GM21723 (cell line): ENCODE measurements around the gene PTPRU.

Experiments used
- ATAC-seq: cut with Tn5 transposase; IDR thresholded peaks from one replicate; pipeline ENCODE4 v1.9.1; 2021; ENCODE audit warnings: mild to moderate bottlenecking, moderate library complexity; ENCODE audit not compliant: unreplicated experiment

Gene PTPRU

DNA sequence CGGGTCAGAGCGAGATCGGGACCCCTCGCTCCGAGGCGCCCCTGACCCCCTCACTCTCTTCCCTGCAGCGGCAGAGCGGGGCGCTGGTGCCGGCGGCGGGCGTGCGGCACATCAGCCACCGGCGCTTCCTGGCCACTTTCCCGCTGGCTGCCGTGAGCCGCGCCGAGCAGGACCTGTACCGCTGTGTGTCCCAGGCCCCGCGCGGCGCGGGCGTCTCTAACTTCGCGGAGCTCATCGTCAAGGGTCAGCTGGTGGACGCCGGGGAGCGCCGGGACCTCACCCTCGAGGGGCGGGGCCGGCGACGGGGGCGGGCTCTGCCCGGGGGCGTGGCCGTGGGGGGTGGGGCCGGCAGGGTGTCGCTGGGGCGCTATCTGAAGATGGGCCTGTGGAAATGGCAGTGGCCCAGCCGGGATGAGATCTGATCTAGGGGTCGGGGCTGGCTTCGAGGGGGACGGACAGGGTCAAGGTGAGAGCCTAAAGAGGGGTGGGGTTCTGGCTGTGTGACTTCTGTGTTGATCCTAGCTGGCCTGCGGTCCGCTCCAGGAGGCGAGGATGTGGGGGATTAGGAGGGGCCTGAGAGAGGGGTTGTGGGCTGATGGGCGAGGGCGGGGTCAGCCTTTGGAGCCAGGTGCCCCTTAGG, 23.6 kb downstream of the PTPRU start:
- ATAC-seq, result no peak

DNA sequence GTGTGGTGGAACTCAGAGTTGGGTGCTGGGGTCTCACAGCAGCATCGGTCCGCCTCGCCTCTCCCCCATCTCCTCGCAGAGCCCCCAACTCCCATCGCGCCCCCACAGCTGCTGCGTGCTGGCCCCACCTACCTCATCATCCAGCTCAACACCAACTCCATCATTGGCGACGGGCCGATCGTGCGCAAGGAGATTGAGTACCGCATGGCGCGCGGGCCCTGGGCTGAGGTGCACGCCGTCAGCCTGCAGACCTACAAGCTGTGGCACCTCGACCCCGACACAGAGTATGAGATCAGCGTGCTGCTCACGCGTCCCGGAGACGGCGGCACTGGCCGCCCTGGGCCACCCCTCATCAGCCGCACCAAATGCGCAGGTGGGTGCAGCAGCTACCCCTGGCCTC, 24.2 kb downstream of the PTPRU start:
- no peak for ATAC-seq

DNA sequence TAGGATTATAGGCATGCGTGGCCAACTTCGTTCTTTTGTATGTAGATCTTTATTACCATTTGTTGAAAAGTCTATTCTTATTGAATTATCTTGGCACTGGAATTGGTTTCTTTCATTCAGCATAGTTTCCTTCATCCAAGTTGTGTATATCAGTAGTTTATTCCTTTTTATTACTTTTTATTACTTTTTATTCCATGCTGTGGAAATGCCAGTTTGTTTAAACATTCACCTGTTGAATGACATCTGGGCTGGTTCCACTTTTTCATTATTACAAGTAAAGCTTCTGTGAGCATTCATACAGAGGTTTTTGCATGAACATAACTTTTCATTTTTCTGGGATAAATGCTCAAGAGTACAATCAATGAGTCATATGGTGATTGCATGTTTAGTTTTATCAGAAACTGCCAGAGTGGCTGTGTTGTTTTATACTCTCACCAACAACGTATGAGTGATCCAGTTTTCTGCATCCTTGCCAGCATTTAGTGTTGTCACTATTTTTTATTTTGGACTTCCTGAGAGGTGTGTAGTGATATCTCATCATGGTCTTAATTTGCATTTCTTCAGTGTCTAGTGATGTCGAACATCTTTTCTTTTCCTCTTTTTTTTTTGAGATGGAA, 28.6 kb downstream of the PTPRU start:
- ATAC-seq, result no peak

DNA sequence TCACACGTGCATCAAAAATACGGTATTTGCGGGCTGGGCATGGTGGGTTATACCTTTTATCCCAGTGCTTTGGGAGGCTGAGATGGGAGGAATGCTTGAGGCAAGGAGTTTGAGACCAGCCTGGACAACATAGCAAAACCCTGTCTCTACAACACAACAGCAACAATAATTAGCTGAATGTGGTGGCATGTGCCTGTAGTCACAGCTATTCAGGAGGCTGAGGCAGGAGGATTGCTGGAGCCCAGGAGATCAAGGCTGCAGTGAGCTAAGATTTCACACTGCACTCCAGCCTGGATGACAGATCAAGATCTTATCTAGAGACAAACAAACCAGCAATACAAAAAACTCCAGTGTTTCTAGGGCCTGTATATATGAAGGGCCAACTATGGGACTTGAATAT, 30.6 kb downstream of the PTPRU start:
- no peak for ATAC-seq

DNA sequence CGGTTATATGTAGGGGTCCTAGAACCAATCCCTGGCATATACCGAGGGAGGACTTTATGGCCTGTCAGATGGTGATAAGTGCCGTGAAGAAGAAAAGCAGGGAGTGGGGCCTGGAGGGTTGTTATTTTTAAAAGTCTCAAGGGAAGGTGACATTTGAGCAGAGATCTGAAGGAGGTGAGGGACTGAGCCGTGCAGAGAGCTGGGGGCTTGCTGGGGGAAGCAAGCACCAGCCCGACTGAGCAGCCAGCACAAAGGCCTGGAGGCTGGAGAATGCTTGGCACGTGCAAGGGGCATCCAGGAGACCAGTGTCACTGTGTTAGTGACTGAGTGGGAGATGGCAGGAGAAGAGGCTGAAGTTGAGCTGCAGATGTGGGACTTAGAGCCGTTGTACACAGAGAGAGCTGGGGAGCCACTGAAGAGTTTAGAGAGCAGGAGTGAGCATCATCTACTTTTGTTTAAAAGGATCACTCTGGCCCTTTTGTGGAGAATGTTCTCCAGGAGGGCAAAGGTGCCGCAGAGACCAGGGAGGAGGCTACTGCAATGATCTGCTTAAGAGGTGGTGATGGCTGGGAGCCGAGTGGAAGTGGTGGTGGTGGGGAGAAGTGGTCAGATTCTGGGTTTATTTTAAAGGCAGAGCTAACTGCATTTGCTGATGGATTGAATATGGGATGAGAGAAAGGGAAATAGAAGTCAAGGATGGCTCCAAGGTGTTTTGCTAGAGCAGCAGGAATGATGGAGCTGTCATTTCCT, 31.2 kb downstream of the PTPRU start:
- no peak for ATAC-seq

DNA sequence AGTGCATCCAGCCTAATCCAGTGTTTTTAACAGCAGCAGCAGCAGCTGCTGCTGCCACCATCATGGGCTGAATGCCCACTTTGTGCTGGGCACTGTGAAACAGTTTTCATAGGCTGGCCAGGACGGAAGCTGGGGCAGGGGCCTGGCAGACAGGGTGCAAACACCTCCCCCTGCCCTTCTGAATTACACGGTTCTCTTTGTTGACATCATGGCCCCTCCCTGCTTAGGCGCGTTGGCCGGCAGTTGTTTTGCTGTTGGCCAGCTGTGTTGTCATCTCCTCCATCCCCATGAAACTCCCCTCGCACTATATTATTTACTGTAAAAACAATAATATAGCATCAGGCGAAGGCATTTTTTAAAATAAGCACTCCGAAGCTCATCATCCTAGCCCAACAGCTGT, 33.1 kb downstream of the PTPRU start:
- ATAC-seq, result no peak

DNA sequence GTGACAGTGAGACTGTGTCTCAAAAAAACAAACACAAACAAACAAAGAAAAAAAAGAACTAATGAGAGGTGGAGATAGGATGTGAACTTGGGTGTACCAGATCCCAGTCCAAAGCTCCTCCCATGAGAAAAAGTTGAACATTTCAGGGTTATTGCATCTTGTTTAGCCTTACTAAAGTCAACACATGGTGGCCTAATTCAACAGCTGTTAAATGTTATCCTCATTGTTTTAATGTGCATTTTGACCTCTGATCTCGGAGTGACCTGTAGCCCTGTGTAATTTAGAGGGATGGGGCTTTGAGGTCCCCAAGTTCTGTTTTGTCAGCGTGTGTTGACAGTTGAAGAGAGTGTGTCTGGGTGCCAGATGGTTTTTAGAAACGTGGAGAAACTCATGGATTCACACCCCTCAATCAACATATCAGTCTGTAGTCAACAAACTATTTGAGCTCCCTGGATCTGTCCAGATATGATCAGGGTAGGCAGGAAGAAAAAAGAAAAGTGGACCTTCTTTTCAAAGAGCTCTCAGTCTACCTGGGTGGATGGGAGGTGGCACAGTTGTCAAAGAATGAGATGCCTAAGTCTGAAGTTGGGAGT, 34.7 kb downstream of the PTPRU start:
- no peak for ATAC-seq

DNA sequence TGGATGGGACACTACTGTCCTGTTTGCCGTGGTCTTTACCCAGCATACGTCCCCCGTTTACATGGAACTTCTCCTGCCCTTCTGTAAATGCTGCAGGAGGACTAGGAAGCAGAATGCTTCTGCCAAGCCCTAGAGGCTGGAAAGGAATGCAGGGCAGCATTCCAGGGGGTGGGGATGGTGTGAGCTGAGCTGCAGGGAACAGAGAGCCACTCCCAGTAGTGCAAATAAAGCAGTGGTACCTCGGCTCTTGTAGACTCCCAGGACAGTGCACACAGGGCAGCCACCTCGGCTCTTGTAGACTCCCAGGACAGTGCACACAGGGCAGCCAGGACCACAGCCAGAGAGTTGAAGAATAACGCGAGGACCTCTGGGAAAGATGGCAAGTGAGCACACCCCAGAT, 35.4 kb downstream of the PTPRU start:
- ATAC-seq, result no peak

DNA sequence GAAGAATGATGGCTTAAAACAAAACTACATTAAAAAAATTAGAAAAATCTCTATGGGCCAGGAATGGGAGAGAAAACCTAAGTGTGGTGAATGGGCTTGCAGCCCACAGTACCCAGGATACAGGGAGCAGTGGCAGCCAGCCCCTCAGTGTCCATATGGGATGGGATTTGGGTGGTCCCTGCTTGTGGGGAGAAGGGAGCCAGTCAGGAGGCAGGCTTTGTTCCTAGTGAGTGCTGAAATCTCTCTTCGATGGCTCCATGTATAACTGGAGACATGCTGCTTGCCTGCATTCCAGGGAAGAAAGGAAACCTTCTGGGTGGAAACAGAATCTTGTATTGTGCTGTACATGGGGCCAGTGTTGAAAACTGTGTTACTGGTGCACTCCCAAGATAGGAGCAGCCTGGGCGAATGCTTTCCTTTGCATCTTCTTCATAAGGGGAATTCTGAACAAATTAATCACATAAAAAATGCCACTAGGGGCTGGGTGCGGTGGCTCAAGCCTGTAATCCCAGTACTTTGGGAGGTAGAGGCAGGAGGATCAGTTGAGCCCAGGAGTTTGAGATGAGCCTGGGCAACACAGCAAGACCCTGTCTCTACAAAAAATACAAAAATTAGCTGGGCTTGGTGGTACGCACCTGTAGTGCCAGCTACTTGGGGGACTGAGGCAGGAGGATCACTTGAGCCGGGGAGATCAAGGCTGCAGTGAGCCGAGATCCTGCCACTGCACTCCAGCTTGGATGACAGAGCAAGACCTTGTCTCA, 36.0 kb downstream of the PTPRU start:
- ATAC-seq, result no peak

DNA sequence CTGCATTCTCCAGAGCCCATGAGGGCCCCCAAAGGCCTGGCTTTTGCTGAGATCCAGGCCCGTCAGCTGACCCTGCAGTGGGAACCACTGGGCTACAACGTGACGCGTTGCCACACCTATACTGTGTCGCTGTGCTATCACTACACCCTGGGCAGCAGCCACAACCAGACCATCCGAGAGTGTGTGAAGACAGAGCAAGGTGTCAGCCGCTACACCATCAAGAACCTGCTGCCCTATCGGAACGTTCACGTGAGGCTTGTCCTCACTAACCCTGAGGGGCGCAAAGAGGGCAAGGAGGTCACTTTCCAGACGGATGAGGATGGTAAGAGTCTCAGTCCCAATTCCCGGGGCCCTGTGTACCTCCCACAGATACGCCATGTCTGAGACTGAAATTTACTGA, 39.1 kb downstream of the PTPRU start:
- ATAC-seq, result no peak

DNA sequence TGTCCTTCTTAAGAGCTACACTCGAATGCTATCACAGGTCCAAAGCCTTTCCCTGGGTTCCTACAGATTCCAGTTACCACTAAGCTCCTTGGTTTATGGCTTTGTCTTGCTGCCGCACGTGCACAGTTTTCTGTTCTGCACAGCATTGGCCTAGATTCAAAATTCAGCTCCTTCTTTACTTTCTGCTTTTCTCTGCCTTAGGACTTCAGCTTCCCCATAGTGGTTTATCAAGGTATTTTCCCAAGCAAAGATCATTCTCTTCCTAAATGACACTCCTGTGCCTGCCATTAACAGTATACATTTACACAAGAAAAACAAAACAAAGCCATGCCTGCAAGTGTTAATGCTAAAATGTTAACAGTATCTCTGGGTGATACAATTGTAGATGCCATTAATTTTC, 41.8 kb downstream of the PTPRU start:
- ATAC-seq, result no peak

DNA sequence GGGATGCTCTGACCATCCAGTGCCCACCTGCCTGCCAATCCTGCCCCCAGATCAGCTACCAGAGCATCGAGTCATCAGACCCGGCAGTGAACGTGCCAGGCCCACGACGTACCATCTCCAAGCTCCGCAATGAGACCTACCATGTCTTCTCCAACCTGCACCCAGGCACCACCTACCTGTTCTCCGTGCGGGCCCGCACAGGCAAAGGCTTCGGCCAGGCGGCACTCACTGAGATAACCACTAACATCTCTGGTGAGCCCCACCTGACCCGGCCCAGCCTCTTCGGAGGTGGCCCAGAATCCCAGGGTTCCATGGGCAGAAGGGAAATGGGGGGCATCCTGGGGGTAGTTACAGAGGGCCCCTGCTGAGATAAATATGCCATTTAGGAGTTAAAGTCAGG, 43.1 kb downstream of the PTPRU start:
- ATAC-seq, result no peak

DNA sequence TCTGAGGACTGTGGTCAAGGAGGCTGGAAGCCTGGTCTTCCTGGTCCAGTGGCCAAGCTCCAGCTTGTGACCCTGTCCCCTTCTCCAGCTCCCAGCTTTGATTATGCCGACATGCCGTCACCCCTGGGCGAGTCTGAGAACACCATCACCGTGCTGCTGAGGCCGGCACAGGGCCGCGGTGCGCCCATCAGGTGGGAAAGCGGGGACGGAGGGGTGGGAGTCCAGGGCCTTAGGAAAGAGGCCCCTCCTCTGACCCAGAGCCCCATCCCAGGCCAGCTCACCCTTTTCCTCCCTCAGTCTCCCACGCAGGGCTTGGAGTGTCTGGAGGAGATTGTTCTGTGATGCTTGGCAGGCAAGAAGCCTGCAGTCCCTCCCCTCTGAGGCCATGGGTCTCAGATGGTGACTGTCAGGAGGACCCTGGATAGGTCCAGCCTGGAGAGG, 43.6 kb downstream of the PTPRU start:
- ATAC-seq, result no peak

DNA sequence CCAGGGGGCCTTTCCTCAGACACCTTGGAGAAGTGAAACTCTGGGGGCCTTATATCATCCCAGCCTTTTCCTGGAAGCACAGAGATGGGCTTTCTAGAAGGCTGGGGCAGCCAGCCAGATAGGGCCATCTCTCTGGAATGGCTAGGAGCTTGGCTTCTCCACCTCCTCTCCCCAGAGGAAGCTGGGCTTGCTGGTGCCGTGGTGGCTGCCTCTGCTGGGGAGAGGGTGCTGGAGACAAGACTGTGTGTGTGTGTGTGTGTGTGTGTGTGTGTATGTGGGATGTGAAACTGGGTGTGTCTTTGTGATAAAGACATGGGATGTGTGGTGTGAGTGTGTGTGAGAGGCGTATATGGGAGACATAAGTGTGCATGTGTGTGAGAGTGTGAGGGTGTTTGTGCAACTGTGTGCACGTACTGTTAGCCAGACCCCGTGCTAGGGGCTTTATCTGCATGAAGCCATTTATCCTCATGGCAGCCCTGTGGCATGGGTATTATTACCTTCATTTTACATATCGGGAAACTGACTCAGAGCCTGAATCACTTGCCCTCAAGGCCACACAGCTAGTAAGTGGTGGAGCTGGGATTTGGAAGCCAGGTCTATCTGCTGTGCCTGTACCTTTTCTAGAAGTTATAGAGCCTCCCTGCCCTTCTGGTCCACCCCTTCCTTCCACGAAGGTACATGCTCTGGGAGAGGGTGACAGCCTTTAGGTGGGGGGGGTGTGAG, 44.2 kb downstream of the PTPRU start:
- ATAC-seq, result no peak

DNA sequence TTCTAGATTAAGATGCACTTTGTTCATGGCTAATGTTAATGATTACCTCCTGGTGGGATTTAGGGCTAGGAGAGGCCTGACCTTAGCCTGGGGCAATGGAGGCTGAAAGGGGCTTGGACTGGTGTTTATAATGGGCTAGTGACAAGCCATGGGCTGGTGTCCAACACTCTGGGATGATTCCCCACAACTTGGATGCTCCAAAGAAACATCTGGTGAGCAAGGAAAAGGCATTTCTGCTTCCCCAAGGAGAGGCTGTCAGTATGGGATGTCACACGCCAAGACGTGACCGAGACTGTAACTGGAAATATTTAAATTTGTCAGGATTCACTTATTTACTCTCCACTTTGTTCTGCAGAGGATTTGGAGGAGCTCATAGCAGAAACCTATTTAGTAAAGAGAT, 45.2 kb downstream of the PTPRU start:
- no peak for ATAC-seq

DNA sequence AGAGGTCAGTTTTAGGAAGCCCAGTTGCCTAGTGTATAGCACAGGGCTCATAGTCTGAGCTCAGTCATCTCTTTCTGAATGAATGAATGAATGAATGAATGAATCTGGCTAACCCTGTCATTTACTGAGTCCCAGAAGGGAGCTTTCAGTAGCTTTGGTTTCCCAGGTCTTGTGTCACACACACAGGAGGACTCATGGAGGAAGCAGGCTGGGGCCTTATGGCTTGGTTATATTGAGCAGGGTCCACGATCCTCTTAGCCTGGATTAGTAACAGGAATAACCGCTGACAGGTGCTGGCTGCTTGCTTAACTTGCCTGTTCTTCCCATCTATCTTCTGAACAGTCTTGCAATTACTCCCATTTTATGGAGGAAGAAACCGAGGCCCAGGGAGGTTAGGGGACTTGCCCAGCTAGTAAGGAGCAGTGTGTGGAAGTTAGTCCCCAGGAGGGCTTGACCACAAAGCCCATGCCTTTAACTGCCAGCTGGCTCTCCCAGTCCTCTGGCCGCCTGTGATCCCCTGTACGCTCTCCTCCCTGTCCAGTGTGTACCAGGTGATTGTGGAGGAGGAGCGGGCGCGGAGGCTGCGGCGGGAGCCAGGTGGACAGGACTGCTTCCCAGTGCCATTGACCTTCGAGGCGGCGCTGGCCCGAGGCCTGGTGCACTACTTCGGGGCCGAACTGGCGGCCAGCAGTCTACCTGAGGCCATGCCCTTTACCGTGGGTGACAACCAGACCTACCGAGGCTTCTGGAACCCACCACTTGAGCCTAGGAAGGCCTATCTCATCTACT, 46.0 kb downstream of the PTPRU start:
- no peak for ATAC-seq

DNA sequence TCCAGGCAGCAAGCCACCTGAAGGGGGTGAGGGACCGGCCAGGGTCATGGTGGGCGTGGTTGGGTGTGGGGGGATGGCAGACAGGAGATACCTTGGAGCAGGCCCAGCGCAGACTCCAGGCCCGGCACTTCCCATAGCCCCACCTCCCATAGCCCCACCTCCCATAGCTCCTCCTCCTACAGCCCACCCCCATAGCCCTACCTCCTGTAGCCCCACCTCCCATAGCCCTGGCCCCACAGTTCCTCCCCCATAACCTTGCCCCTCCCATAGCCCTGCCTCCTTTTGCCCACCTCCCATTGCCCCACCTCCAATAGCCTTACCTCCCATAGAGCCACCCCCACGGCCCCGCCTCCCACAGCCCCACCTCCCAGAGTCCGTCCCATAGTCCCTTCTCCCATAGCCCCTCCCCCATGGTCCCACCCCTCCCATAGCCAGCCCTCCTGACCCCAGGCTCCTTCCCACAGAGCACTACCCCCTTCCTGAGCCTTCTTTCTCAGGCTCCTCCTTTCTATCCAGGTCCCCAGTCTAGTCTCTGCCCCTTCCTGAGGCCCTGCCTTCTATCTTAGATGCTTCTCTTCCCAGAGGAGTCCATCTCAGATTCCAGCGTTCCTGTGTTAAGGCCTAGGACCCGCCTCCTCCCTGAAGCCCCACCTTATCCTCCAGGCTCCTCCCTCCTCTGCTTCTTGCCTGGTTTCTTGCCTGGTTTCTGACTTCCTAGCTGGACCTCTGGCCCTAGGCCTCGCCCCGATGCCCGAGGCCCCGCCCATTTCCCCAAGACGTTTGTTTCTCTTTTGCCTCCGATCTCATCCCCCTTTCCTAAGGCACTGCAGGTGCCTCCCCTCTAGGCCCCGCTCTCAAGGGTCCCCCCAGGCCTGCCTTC, 46.8 kb downstream of the PTPRU start:
- ATAC-seq, result no peak

DNA sequence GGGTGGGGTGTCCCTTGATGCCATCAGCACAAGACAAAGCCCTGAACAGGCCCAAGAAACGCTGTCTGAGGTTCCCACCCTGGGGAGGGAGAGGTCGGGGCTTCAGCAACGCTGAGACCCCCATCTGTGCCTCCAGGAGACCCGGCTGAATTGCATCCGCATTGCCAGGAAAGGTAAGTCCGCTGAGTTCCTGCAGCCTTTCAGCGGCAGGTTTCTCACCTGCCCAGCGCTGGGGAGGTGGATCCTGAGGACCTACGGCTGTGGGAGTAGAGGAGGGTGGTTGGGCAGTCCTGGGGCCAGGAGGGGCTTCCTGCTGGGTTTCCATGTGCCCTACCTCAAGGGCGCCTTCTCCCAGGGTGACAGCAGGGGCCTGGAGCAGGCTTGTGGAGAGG, 47.5 kb downstream of the PTPRU start:
- ATAC-seq, result no peak
